Lower leg skin (tissue), 4 donors: Measurements from ENCODE around the gene OR6P1. TPM values are rescaled to one million over a fixed set of nuclear protein-coding genes. Genes with fewer than 3 reads are reported as not detected.

Source experiments
- DNase-seq, 2 donors: peaks; one replicate each; pipeline ENCODE4 v3.0.0-alpha.2; 2019; ENCODE audit warnings: low spot score in 2 of 2
- H3K4me3 ChIP-seq: fragments of 200-600 bp; sonication (generic); 2 replicates; pipeline ENCODE4 v1.5.1; 2017; ENCODE audit warnings: mild to moderate bottlenecking, low read depth; ENCODE audit not compliant: poor library complexity, severe bottlenecking
- CTCF ChIP-seq, 3 donors: fragments of 450-650 bp; IDR thresholded peaks; one replicate each; pipeline ENCODE4 v1.5.1; 2016; ENCODE audit warnings: antibody characterized with exemption in 3 of 3, mild to moderate bottlenecking in 3 of 3, moderate library complexity in 2 of 3
- POLR2A ChIP-seq, 2 donors: fragments of 450-650 bp; IDR thresholded peaks; one replicate each; pipeline ENCODE4 v1.6.1; 2016 to 2017; ENCODE audit warnings: antibody characterized with exemption in 2 of 2, mild to moderate bottlenecking in 1 of 2, moderate library complexity in 1 of 2
- WGBS, 2 donors: methylation state at CpG; one replicate each; pipeline ENCODE4 v1.1.5; 2018; 5-methylcytosine and 5-hydroxymethylcytosine counted together
- intact Hi-C: fragments of 100-400 bp; cut with DNase I; formaldehyde crosslinking; loops from one replicate; pipeline ENCODE4 v1.15.0; 2023; ENCODE audit warnings: low total_unique reads
- total RNA-seq, 4 donors: library from RNA; depleted of rRNA; stranded (reverse); fragments of >200 nt; gene quantifications; one replicate each; pipeline ENCODE4 v1.1.0, GENCODE V29; 2016

The OR6P1 gene
- total RNA-seq, 4 donors from 2014 or later = not detected

- intact Hi-C loops = no loop called here
- no peak for TF ChIP-seq POLR2A (IDR thresholded peaks at IDR 0.05)
- TF ChIP-seq CTCF (IDR thresholded peaks at IDR 0.05) = no peak
- no peak for DNase-seq
- H3K4me3 ChIP-seq = no peak overlapping the region
- WGBS, 2 donors = 95 to 96% methylated on average over 2 of the region's 2 CpGs
Measured at GRCh38 chr1:158600735-158601134, 30.4 kb upstream of the OR6P1 start.

DNA sequence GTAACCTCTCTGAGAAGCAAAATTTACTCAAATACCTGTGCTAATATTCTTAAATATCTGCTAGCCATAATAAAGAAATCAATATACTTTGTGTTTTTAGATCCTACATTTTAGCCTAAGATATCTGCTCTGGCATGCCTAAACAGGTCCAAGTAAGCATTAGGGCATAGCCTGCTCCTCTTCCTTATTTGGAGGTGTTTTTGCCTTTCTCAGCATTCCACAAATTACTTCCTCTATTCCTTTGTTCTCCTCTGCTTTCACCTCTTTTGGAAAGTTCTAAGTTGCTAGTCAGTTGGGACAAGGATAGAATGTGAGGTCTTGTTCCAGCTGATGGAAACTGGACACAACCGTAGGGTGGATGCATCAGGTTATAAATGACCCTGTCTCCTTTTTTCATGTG, 16.6 kb upstream of the OR6P1 start:
- intact Hi-C loops = no loop called here
- WGBS, 2 donors = 89 to 100% methylated on average over 1 of the region's 1 CpG
- TF ChIP-seq POLR2A (IDR thresholded peaks at IDR 0.05) = no peak
- no peak for TF ChIP-seq CTCF (IDR thresholded peaks at IDR 0.05)
- no peak for DNase-seq
- H3K4me3 ChIP-seq = no peak overlapping the region

- 72 to 75% methylated on average over 4 of the region's 4 CpGs for WGBS, 2 donors
- intact Hi-C loops = no loop called here
- no peak for TF ChIP-seq CTCF (IDR thresholded peaks at IDR 0.05)
- no peak for TF ChIP-seq POLR2A (IDR thresholded peaks at IDR 0.05)
Measured at GRCh38 chr1:158583962-158584361, 13.6 kb upstream of the OR6P1 start.

DNA sequence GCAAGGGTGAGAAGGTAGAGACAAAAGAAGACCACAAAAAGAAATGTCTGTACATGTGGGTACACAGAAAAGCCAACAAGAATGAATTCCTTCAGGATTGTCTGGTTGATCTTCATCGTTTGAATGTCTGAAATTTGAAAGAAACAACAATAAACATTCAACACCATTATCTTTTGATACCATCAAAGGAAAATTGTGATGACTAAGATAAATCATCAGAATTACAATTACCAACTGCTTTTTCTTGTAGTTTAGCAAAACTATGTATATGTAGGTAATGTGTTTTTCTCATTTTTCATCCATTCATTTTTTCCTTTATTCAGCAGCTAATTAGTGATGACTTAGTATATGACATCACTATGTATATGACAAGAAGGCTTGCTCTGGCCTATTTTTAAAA, 9.4 kb upstream of the OR6P1 start, which contains the start of gene OR10X1:
Gene OR10X1, minus strand, starts transcription at position 167 of the 400 bp plus-strand sequence. Its CDS starts 0 bp downstream, at position 167.
- WGBS, 2 donors = 65 to 69% methylated on average over 1 of the region's 1 CpG
- no peak for TF ChIP-seq POLR2A (IDR thresholded peaks at IDR 0.05)
- no peak for TF ChIP-seq CTCF (IDR thresholded peaks at IDR 0.05)
- DNase-seq = no peak
- no peak within 1 kb of the TSS for H3K4me3 ChIP-seq
- intact Hi-C loops = no loop called here

More at GRCh38 chr1:158583962-158584361, 13.6 kb upstream of the OR6P1 start:
- H3K4me3 ChIP-seq = no peak overlapping the region
- DNase-seq = no peak

GRCh38 chr1:158577561-158577960, 7.2 kb upstream of the OR6P1 start:
- no peak overlapping the region for H3K4me3 ChIP-seq
- intact Hi-C loops = no loop called here
- WGBS, 2 donors = 86 to 91% methylated on average over 3 of the region's 3 CpGs
- DNase-seq = no peak
- TF ChIP-seq CTCF (IDR thresholded peaks at IDR 0.05) (no peak), POLR2A (IDR thresholded peaks at IDR 0.05) (no peak)

- no peak for DNase-seq
- 75 to 83% methylated on average over 1 of the region's 1 CpG for WGBS, 2 donors
- no peak overlapping the region for H3K4me3 ChIP-seq
- TF ChIP-seq POLR2A (IDR thresholded peaks at IDR 0.05) = no peak
- no peak for TF ChIP-seq CTCF (IDR thresholded peaks at IDR 0.05)
- intact Hi-C loops = no loop called here
Measured at GRCh38 chr1:158572226-158572625, 1.8 kb upstream of the OR6P1 start.
